H9 (cell line): ENCODE results near the gene TPTE. TPM values are rescaled to one million over a fixed set of nuclear protein-coding genes. Genes with fewer than 3 reads are reported as not detected.
"Not testable (repeated sequence)": the region's sequence is repeated elsewhere in the genome, so short reads cannot be mapped to it uniquely, and the experiment has no call there.

Experiments
- DNase-seq: peaks from one replicate; pipeline ENCODE4 v3.0.0-alpha.2; 2017
- H2AFZ ChIP-seq: one replicate; pipeline ENCODE4 v1.6.1; 2013; ENCODE audit warnings: mild to moderate bottlenecking, low read length, control low read depth, moderate library complexity
- H2AK5ac ChIP-seq: 2 replicates; pipeline ENCODE4 v1.6.1; 2013; ENCODE audit warnings: low read length, control low read depth, mixed read lengths; ENCODE audit not compliant: insufficient read length
- H2BK120ac ChIP-seq: one replicate; pipeline ENCODE4 v1.6.1; 2013; ENCODE audit warnings: low read depth, mild to moderate bottlenecking, low read length, control low read depth, inconsistent platforms; ENCODE audit not compliant: poor library complexity, severe bottlenecking
- H2BK12ac ChIP-seq: 2 replicates; pipeline ENCODE4 v1.6.1; 2013; ENCODE audit warnings: low read length, control low read depth, mixed read lengths, low read depth; ENCODE audit not compliant: insufficient read length
- H2BK15ac ChIP-seq: 2 replicates; pipeline ENCODE4 v1.6.1; 2013; ENCODE audit warnings: low read depth, low read length, control low read depth
- H2BK20ac ChIP-seq: one replicate; pipeline ENCODE4 v1.6.1; 2013; ENCODE audit warnings: low read depth, mild to moderate bottlenecking, low read length, control low read depth, inconsistent platforms; ENCODE audit not compliant: poor library complexity, severe bottlenecking
- H2BK5ac ChIP-seq: 2 replicates; pipeline ENCODE4 v1.6.1; 2013; ENCODE audit warnings: low read length, control low read depth, mixed read lengths; ENCODE audit not compliant: insufficient read length
- H3K14ac ChIP-seq: 2 replicates; pipeline ENCODE4 v1.6.1; 2013; ENCODE audit warnings: low read length, control low read depth; ENCODE audit not compliant: insufficient read depth
- H3K18ac ChIP-seq: 2 replicates; pipeline ENCODE4 v1.6.1; 2013; ENCODE audit warnings: low read depth, mild to moderate bottlenecking, mixed read lengths, low read length, control low read depth; ENCODE audit not compliant: insufficient read length
- H3K23ac ChIP-seq: 2 replicates; pipeline ENCODE4 v1.6.1; 2013; ENCODE audit warnings: low read length, control low read depth, mixed read lengths, low read depth; ENCODE audit not compliant: insufficient read length
- H3K23me2 ChIP-seq: 2 replicates; pipeline ENCODE4 v1.6.1; 2013; ENCODE audit warnings: low read depth, mild to moderate bottlenecking, mixed read lengths, low read length, control low read depth; ENCODE audit not compliant: insufficient read length, poor library complexity, severe bottlenecking
- H3K27ac ChIP-seq: 2 replicates; pipeline ENCODE4 v1.5.1; 2013; ENCODE audit warnings: low read length, control low read depth, mixed read lengths, low read depth; ENCODE audit not compliant: insufficient read length
- H3K27me3 ChIP-seq: 2 replicates; pipeline ENCODE4 v1.6.1; 2013; ENCODE audit warnings: low read length, control low read depth, inconsistent platforms; ENCODE audit not compliant: insufficient read depth
- H3K4ac ChIP-seq: 2 replicates; pipeline ENCODE4 v1.6.1; 2013; ENCODE audit warnings: low read depth, mild to moderate bottlenecking, control low read depth, inconsistent platforms, low read length, moderate library complexity
- H3K4me1 ChIP-seq: 2 replicates; pipeline ENCODE4 v1.6.1; 2013; ENCODE audit warnings: low read length, control low read depth, inconsistent platforms; ENCODE audit not compliant: insufficient read depth
- H3K4me2 ChIP-seq: 2 replicates; pipeline ENCODE4 v1.6.1; 2013; ENCODE audit warnings: low read length, control low read depth, mixed read lengths; ENCODE audit not compliant: insufficient read length, insufficient read depth
- H3K56ac ChIP-seq: 2 replicates; pipeline ENCODE4 v1.6.1; 2013; ENCODE audit warnings: low read depth, mild to moderate bottlenecking, mixed read lengths, low read length, control low read depth; ENCODE audit not compliant: insufficient read length
- H3K79me1 ChIP-seq: 2 replicates; pipeline ENCODE4 v1.6.1; 2013; ENCODE audit warnings: low read depth, mild to moderate bottlenecking, moderate library complexity, low read length, control low read depth, inconsistent platforms; ENCODE audit not compliant: insufficient read depth, poor library complexity, severe bottlenecking
- H3K79me2 ChIP-seq: 2 replicates; pipeline ENCODE4 v1.6.1; 2013; ENCODE audit warnings: low read length, control low read depth, inconsistent platforms; ENCODE audit not compliant: insufficient read depth
- H3K9ac ChIP-seq: 2 replicates; pipeline ENCODE4 v1.6.1; 2013; ENCODE audit warnings: low read length, control low read depth, mixed read lengths; ENCODE audit not compliant: insufficient read length; ENCODE audit errors: extremely low read depth
- H3K9me3 ChIP-seq: one replicate; pipeline ENCODE4 v1.6.1; 2013; ENCODE audit warnings: low read depth, low read length, inconsistent platforms; ENCODE audit not compliant: control insufficient read depth
- H3T11ph ChIP-seq: one replicate; pipeline ENCODE4 v1.6.1; 2013; ENCODE audit warnings: mild to moderate bottlenecking, low read length, control low read depth, inconsistent platforms
- H4K20me1 ChIP-seq: one replicate; pipeline ENCODE4 v1.6.1; 2013; ENCODE audit not compliant: control insufficient read depth, insufficient read length, insufficient read depth
- H4K5ac ChIP-seq: 2 replicates; pipeline ENCODE4 v1.6.1; 2013; ENCODE audit warnings: low read depth, mild to moderate bottlenecking, mixed read lengths, low read length, control low read depth; ENCODE audit not compliant: insufficient read length
- H4K8ac ChIP-seq: replicated peaks from 2 replicates; pipeline ENCODE4 v1.6.1; 2013; ENCODE audit warnings: low read length, control low read depth, mixed read lengths, low read depth; ENCODE audit not compliant: insufficient read length
- H4K91ac ChIP-seq: 2 replicates; pipeline ENCODE4 v1.6.1; 2013; ENCODE audit warnings: low read depth, mild to moderate bottlenecking, moderate library complexity, mixed read lengths, low read length, control low read depth; ENCODE audit not compliant: insufficient read length
- H3K27ac Mint-ChIP-seq, 3 experiments: 2 replicates in 2 of 3; 3 replicates in 1 of 3; pipeline ENCODE4 v1.8.0; 2020 to 2021; ENCODE audit warnings: mixed read lengths in 3 of 3, mild to moderate bottlenecking in 1 of 3, moderate library complexity in 1 of 3
- H3K27me3 Mint-ChIP-seq: 2 replicates; pipeline ENCODE4 v1.8.0; 2021; ENCODE audit warnings: low read depth, mild to moderate bottlenecking, moderate library complexity, mixed read lengths
- H3K36me3 Mint-ChIP-seq, 3 experiments: 2 replicates in 2 of 3; 3 replicates in 1 of 3; pipeline ENCODE4 v1.8.0; 2020 to 2021; ENCODE audit warnings: low read depth in 3 of 3, mixed read lengths in 3 of 3; ENCODE audit not compliant: insufficient read depth in 1 of 3
- H3K4me1 Mint-ChIP-seq, 2 experiments: 2 replicates each; pipeline ENCODE4 v1.8.0; 2020; ENCODE audit warnings: mixed read lengths in 2 of 2
- H3K4me3 Mint-ChIP-seq, 2 experiments: 2 replicates in 1 of 2; 3 replicates in 1 of 2; pipeline ENCODE4 v1.8.0; 2020 to 2021; ENCODE audit warnings: mild to moderate bottlenecking in 2 of 2, mixed read lengths in 2 of 2, moderate library complexity in 1 of 2
- H3K9me3 Mint-ChIP-seq, 2 experiments: 2 replicates in 1 of 2; 3 replicates in 1 of 2; pipeline ENCODE4 v1.8.0; 2020; ENCODE audit warnings: mild to moderate bottlenecking in 2 of 2, mixed read lengths in 2 of 2, moderate library complexity in 1 of 2
- WGBS: extraction: QIAGEN DNeasy Blood & Tissue Kit; methylation state at CpG from one replicate; pipeline ENCODE4 v1.1.7; 2013; ENCODE audit warnings: missing lambda C conversion rate, low lambda C conversion rate, mixed read lengths; ENCODE audit not compliant: insufficient read length; ENCODE audit errors: extremely low coverage; 5-methylcytosine and 5-hydroxymethylcytosine counted together
- total RNA-seq: library from RNA; stranded (reverse); gene quantifications from 2 replicates; pipeline ENCODE4 v1.2.1, GENCODE V29; 2021

Gene TPTE
- total RNA-seq, 1 experiment from 2014 or later = not detected

DNA sequence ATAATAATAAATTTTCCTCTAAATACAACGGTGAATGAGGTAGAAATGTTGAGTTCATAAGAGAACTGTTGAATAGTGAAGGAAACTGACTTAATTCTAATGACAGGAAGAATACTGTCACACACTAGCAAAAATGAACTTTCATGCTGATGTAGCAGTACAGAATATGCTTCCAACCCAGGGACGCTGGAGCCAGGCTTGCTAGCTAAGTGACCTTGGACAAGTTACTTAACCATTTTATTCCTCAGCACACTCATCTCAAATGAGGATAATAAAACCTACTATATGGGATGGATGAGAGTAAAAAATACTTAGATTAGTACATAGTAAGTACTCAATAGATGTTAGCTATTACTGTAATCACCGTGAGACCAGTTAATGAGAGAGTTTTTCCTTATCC is 36.5 kb upstream of the TPTE start:
- Mint-ChIP-seq H3K9me3 (peaks cover 56 to 61% of the 10 kb centered on the region in 2 experiments), H3K36me3 (peaks cover 7 to 13% (median 8%) of the 10 kb centered on the region in 3 experiments; a peak in 6 of 7 replicates)
- not testable (repeated sequence) for H3K4me3 Mint-ChIP-seq, H3K27me3 Mint-ChIP-seq, H3K4me2 ChIP-seq, H3K79me2 ChIP-seq, H2BK15ac ChIP-seq, H3K27me3 ChIP-seq, H3K4me1 Mint-ChIP-seq, H2BK12ac ChIP-seq, H3K56ac ChIP-seq, H4K5ac ChIP-seq, DNase-seq, H4K20me1 ChIP-seq, H3K4me1 ChIP-seq, H4K91ac ChIP-seq, H2BK20ac ChIP-seq, H3K14ac ChIP-seq, H3K27ac ChIP-seq, H3T11ph ChIP-seq, H3K23me2 ChIP-seq, H3K18ac ChIP-seq, H2AK5ac ChIP-seq, H2BK5ac ChIP-seq, H3K4ac ChIP-seq, H2BK120ac ChIP-seq, H3K9ac ChIP-seq, H4K8ac ChIP-seq, H3K27ac Mint-ChIP-seq, H3K79me1 ChIP-seq, H2AFZ ChIP-seq, H3K23ac ChIP-seq
- no CpG with 5 or more reads among the region's 3 CpGs for WGBS
- peaks cover 18% of the 10 kb centered on the region for H3K9me3 ChIP-seq

DNA sequence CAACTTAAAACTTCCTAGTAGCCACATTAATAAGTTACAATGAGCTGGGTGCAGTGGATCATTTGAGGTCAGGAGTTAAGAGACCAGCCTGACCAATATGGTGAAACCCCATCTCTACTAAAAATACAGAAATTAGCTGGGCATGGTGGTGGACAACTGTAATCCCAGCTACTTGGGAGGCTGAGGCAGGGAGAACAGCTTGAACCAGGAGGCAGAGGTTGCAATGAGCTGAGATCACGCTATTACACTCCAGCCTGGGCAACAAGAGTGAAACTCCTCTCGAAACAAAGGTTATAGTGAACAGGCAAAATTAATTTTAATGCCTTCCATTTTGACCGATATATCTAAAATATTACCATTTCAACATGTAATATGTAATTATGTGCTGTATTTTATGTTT is 30.9 kb upstream of the TPTE start:
- H3K23me2 ChIP-seq, H3T11ph ChIP-seq, H3K14ac ChIP-seq, H4K20me1 ChIP-seq, H3K9ac ChIP-seq, H4K91ac ChIP-seq, H3K27ac Mint-ChIP-seq, H3K27ac ChIP-seq, H3K79me1 ChIP-seq, H3K4me1 ChIP-seq, H2BK12ac ChIP-seq, H2AFZ ChIP-seq, H2BK15ac ChIP-seq, H3K27me3 Mint-ChIP-seq, H3K4me1 Mint-ChIP-seq, H3K4me3 Mint-ChIP-seq, H3K79me2 ChIP-seq, H2BK20ac ChIP-seq, H3K23ac ChIP-seq, H3K4me2 ChIP-seq, H3K4ac ChIP-seq, H2BK120ac ChIP-seq, H3K9me3 ChIP-seq, H2AK5ac ChIP-seq, H4K5ac ChIP-seq, DNase-seq, H3K18ac ChIP-seq, H3K36me3 Mint-ChIP-seq, H3K56ac ChIP-seq, H3K27me3 ChIP-seq, H4K8ac ChIP-seq, H2BK5ac ChIP-seq: not testable (repeated sequence)
- WGBS = no CpG with 5 or more reads among the region's 3 CpGs
- H3K9me3 Mint-ChIP-seq = peaks cover 29 to 35% of the 10 kb centered on the region in 2 experiments
